LNCAP (cell line): ENCODE measurements around the gene JPT1.

Experiments used
- TF ChIP-seq, protein P1 (sequence below): fragments of 450-650 bp; IDR thresholded peaks from 2 replicates; pipeline ENCODE4 v1.5.1; 2017; ENCODE audit warnings: mild to moderate bottlenecking

Gene JPT1

GRCh38 chr17:75154195-75155106 is at the start of gene JPT1:
Gene JPT1 (minus strand): TSS chr17:75154512. CDS start chr17:75154397, 115 bp downstream.
- TF ChIP-seq, protein P1, sequence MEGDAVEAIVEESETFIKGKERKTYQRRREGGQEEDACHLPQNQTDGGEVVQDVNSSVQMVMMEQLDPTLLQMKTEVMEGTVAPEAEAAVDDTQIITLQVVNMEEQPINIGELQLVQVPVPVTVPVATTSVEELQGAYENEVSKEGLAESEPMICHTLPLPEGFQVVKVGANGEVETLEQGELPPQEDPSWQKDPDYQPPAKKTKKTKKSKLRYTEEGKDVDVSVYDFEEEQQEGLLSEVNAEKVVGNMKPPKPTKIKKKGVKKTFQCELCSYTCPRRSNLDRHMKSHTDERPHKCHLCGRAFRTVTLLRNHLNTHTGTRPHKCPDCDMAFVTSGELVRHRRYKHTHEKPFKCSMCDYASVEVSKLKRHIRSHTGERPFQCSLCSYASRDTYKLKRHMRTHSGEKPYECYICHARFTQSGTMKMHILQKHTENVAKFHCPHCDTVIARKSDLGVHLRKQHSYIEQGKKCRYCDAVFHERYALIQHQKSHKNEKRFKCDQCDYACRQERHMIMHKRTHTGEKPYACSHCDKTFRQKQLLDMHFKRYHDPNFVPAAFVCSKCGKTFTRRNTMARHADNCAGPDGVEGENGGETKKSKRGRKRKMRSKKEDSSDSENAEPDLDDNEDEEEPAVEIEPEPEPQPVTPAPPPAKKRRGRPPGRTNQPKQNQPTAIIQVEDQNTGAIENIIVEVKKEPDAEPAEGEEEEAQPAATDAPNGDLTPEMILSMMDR: no peak

DNA sequence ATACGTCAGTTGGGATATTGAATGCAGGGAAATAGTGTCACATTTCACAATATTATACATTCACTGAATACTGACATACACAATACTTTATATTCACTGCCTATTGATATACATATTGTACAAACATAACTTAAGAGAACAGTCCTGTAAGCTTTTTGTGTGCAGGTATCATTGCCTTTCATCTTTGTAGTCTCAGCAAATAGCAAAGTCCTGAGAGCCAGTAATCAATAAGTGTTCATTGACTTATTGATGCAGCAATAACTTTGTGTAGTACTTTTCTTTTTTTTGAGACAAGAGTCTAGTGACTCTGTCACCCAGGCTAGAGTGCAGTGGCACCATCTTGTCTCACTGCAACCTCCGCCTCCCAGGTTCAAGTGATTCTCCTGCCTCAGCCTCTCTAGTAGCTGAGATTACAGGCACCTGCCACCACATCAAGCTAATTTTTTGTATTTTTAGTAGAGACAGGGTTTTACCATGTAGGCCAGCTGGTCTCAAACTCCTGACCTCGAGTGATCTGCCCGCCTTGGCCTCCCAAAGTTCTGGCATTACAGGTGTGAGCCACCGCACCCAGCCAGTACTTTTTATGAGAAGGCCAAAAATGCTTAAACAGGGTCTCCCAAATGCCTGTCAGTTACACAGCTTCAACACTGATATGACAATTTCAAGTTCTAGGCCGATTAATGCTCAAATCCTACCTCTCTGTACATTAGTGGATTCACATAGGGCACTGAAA is 45.7 kb upstream of the JPT1 start:
- TF ChIP-seq, protein P1: no peak

- TF ChIP-seq, protein P1: no peak
Observed at GRCh38 chr17:75194879-75195278, 40.6 kb upstream of the JPT1 start.

- TF ChIP-seq, protein P1: no peak
Observed at GRCh38 chr17:75191584-75191983, 37.3 kb upstream of the JPT1 start.

DNA sequence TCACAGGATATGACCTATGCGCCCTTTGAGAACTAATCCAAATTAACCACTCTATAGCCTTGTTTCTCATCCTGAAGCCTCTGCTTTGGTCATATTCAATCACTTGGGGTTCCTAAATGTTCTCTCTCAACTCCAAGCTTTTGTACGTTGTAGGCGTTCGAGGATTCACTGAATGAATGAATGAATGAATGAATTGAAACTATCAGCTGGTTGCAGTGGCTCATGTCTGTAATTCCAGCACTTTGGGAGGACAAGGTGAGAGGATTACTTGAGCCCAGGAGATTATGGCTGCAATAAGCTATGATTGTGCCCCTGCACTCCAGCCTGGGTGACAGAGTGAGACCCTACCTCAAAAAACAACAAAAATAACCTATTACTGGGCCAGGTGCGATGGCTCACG is 34.3 kb upstream of the JPT1 start:
- TF ChIP-seq, protein P1: no peak

DNA sequence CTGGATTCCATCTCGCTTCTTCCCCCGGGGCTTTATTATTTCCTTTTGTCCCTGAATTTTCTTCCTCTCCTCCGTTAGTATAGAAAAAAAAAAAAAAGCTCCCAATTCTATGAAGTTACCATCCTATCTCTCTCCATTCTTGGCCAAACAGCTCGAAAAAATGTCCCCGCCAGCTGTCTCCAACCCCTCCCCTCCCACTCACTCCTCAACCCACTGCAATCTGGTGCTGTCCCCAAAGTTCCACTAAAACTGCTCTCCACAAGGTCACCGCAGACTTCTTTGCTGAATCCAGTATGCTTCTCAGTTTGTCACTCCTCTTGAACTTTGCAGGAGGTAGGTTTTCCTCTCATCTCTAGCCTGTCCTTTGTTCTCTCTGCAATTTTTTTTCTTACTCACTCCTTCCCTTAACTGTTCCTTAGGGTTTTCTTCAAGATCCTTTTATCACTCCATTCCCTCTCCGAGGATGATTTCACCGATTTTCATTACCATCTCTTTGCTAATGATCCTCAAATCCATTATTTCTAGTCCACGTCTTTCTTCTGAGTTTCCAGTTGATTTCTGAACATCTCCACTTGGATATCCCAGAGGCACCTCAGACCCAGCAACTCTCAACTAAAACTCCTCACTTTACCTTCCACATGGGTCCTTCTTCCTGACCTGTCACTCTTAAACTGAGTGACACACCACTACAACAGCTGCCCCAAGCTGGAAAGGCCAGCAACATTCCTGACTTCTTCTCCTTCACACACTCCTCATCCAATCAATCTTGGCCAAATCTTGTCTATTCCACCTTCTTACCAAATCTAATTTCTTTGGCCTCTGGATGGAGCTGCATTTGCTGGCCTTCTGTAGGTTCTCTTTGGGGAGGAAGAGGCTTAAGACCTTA is 29.9 kb upstream of the JPT1 start:
- TF ChIP-seq, protein P1: no peak
